Measurements from ENCODE around the gene BMI1. TPM values are rescaled to one million over a fixed set of nuclear protein-coding genes. Genes with fewer than 3 reads are reported as not detected.

Gene BMI1
- total and polyA plus RNA-seq, 10 donors, result 26.9 to 89.7 (median 64.2) TPM

DNA sequence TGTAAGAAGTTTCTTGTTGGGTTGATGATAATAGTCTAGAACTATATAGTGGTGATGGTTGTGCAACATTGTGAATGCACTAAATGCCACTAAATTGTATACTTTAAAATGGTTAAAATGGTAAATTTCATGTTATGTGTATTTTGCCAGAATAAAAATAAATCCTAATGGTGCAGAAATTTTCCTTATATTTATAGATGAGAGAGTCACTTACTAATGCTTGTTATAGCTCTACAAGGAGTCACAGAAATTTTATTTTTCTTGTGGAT, 45.5 kb downstream of the BMI1 start:
- no peak for TF ChIP-seq POLR2A (IDR thresholded peaks at IDR 0.05)
- TF ChIP-seq, protein P1, sequence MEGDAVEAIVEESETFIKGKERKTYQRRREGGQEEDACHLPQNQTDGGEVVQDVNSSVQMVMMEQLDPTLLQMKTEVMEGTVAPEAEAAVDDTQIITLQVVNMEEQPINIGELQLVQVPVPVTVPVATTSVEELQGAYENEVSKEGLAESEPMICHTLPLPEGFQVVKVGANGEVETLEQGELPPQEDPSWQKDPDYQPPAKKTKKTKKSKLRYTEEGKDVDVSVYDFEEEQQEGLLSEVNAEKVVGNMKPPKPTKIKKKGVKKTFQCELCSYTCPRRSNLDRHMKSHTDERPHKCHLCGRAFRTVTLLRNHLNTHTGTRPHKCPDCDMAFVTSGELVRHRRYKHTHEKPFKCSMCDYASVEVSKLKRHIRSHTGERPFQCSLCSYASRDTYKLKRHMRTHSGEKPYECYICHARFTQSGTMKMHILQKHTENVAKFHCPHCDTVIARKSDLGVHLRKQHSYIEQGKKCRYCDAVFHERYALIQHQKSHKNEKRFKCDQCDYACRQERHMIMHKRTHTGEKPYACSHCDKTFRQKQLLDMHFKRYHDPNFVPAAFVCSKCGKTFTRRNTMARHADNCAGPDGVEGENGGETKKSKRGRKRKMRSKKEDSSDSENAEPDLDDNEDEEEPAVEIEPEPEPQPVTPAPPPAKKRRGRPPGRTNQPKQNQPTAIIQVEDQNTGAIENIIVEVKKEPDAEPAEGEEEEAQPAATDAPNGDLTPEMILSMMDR (IDR thresholded peaks at IDR 0.05 in 8 of 11, conservative IDR thresholded peaks at IDR 0.05 in 3 of 11), result no peak
- TF ChIP-seq POLR2AphosphoS5 (IDR thresholded peaks at IDR 0.05), result no peak
- Histone ChIP-seq H3K27me3 (replicated peaks in 1 of 7) (peaks cover 0 to 8% (median 0%) of the 10 kb centered on the region in 7 donors), H3K4me3 (no peak overlapping the region), H3K4me1 (peaks cover 0 to 24% (median 7%) of the 10 kb centered on the region in 6 donors), H3K36me3 (no peaks in the 10 kb centered on the region), H3K9me3 (no peaks in the 10 kb centered on the region), H3K27ac (no peak overlapping the region)
- no peak for DNase-seq
- intact Hi-C loops (cut with DNase I; ENCODE audit: low total_unique reads), result no loop called here

DNA sequence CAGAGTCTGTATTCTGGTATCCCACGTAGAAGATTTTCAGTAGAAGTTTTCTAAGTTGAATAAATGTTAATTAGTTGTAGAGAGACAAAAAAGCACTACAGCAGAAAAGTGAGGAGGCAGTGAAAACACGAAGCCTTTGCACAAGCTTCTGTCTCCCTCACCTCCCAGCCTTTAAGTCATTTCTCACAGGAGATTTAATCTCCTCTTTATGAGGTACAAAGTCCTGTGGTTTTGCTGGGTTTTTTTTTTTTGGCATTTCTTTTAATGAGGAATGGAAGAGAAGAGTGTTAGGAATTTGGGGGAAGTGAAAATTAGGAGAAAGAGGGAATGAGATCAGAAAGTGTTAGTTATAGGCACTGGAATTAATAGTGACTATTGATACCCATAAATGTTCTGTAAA, 45.9 kb downstream of the BMI1 start:
- peaks cover 0 to 8% (median 0%) of the 10 kb centered on the region in 7 donors for H3K27me3 ChIP-seq (replicated peaks in 1 of 7)
- 65 to 71% (median 68%) methylated on average over 2 of the region's 2 CpGs for WGBS, 5 donors
- TF ChIP-seq, protein P1 (IDR thresholded peaks at IDR 0.05 in 8 of 11, conservative IDR thresholded peaks at IDR 0.05 in 3 of 11), result no peak
- TF ChIP-seq POLR2AphosphoS5 (IDR thresholded peaks at IDR 0.05), result no peak
- no peak for TF ChIP-seq POLR2A (IDR thresholded peaks at IDR 0.05)
- H3K4me1 ChIP-seq, result peaks cover 0 to 24% (median 7%) of the 10 kb centered on the region in 6 donors
- intact Hi-C loops (cut with DNase I; ENCODE audit: low total_unique reads), result no loop called here
- H3K9me3 ChIP-seq, result no peaks in the 10 kb centered on the region
- H3K4me3 ChIP-seq, result no peak overlapping the region
- no peak overlapping the region for H3K27ac ChIP-seq
- DNase-seq, result no peak
- no peaks in the 10 kb centered on the region for H3K36me3 ChIP-seq

DNA sequence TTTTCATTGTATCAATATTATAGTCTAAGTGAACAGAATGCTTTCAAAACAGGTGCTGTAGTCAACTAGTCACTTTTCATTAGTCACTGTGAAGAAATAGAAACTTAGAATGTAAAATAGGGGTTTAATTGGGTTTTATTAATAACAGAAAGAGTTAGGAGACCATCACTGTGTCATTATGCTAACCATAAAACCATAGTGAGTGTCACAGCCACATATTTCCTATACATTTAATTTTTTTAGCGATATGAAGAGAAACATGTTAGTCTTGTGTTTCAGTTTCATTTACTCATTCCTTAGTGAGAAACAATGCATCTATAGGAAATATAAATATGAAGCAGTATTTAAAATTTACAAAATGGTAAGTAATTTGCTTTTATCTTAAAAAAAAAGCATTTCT, 46.6 kb downstream of the BMI1 start:
- Histone ChIP-seq H3K36me3 (no peaks in the 10 kb centered on the region), H3K27me3 (replicated peaks in 1 of 7) (peaks cover 0 to 5% (median 0%) of the 10 kb centered on the region in 7 donors), H3K4me3 (no peak overlapping the region), H3K4me1 (peaks cover 0 to 24% (median 7%) of the 10 kb centered on the region in 6 donors), H3K9me3 (no peaks in the 10 kb centered on the region), H3K27ac (no peak overlapping the region)
- DNase-seq, result no peak
- intact Hi-C loops (cut with DNase I; ENCODE audit: low total_unique reads), result no loop called here
- no peak for TF ChIP-seq POLR2AphosphoS5 (IDR thresholded peaks at IDR 0.05)
- no peak for TF ChIP-seq POLR2A (IDR thresholded peaks at IDR 0.05)
- TF ChIP-seq, protein P1 (IDR thresholded peaks at IDR 0.05 in 8 of 11, conservative IDR thresholded peaks at IDR 0.05 in 3 of 11), result no peak
- 45 to 64% (median 61%) methylated on average over 1 of the region's 1 CpG for WGBS, 5 donors

DNA sequence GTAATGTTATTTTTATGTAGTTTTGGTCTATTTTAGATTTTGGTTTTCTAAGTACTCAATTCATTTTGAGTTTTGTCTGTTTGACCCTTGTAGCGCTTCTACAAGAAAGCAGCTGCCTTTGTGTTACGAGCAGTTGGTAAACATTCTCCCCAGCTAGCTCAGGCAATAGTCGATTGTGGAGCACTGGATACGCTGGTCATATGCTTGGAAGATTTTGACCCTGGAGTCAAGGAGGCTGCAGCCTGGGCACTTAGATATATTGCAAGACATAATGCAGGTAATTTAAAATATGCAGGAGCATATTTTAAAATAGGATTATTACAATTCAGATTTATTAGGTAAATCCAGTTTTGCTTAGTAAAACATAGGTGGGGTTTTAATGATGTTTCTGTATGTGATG, 47.5 kb downstream of the BMI1 start:
- Histone ChIP-seq H3K27ac (no peak overlapping the region), H3K9me3 (no peaks in the 10 kb centered on the region)

More for the DNA sequence above, 47.5 kb downstream of the BMI1 start:
- Histone ChIP-seq H3K36me3 (no peaks in the 10 kb centered on the region), H3K27me3 (replicated peaks in 1 of 7) (no peaks in the 10 kb centered on the region), H3K4me1 (peaks cover 0 to 24% (median 7%) of the 10 kb centered on the region in 6 donors), H3K4me3 (no peak overlapping the region)
- intact Hi-C loops (cut with DNase I; ENCODE audit: low total_unique reads), result no loop called here
- DNase-seq, result no peak
- no peak for TF ChIP-seq POLR2A (IDR thresholded peaks at IDR 0.05)
- TF ChIP-seq, protein P1 (IDR thresholded peaks at IDR 0.05 in 8 of 11, conservative IDR thresholded peaks at IDR 0.05 in 3 of 11), result no peak
- TF ChIP-seq POLR2AphosphoS5 (IDR thresholded peaks at IDR 0.05), result no peak
- WGBS, 5 donors, result 92 to 97% (median 94%) methylated on average over 4 of the region's 4 CpGs

Data from spleen (tissue), 11 donors.